ENCODE measurements around the gene FLT4. TPM values are rescaled to one million over a fixed set of nuclear protein-coding genes. Genes with fewer than 3 reads are reported as not detected.

The FLT4 gene
- total RNA-seq, 1 experiment from 2014 or later, result not detected

GRCh38 chr5:180623844-180624243 is 25.6 kb downstream of the FLT4 start:
- DNase-seq (no peak), ATAC-seq (no peak)
- Histone ChIP-seq H3K4me1 (ENCODE audit: insufficient read depth, low read length) (no peaks in the 10 kb centered on the region), H2AFZ (ENCODE audit: low read length) (no peak overlapping the region), H3K36me3 (ENCODE audit: low read depth, low read length) (no peaks in the 10 kb centered on the region), H4K20me1 (ENCODE audit: low read length) (no peaks in the 10 kb centered on the region), H3K27me3 (ENCODE audit: low read length) (peaks cover 22% of the 10 kb centered on the region), H3K4me2 (ENCODE audit: low read length) (no peak overlapping the region), H3F3A (ENCODE audit: low read length, unreplicated experiment) (no peaks in the 10 kb centered on the region), H3K27ac (ENCODE audit: low read length) (no peak overlapping the region), H3K9ac (ENCODE audit: low read length) (no peak overlapping the region), H3K4me3 (ENCODE audit: low read length) (no peak overlapping the region), H3K9me2 (replicated peaks; ENCODE audit: low read length) (no peaks in the 10 kb centered on the region), H3K79me2 (ENCODE audit: low read length) (no peaks in the 10 kb centered on the region), H3K9me3 (ENCODE audit: low read length) (no peaks in the 10 kb centered on the region)
- POLR2A ChIA-PET (ENCODE audit: unreplicated experiment), result no interaction called here
- TF ChIP-seq EZH2 (IDR thresholded peaks at IDR 0.05; ENCODE audit: low read length, unreplicated experiment), result no peak
- TF ChIP-seq EZH2phosphoT487 (IDR thresholded peaks at IDR 0.05; ENCODE audit: borderline replicate concordance, low read length), result no peak
- no peak for TF ChIP-seq CTCF (conservative IDR thresholded peaks at IDR 0.05; ENCODE audit: low read depth, low read length)
- intact Hi-C loops (cut with micrococcal nuclease), result no loop called here
- CTCF ChIA-PET, result no interaction called here
- BruUV-seq (replicated peaks), result no TSS peak

- ATAC-seq (no peak), DNase-seq (no peak)
- Histone ChIP-seq H2AFZ (ENCODE audit: low read length) (no peak overlapping the region), H3K27me3 (ENCODE audit: low read length) (peaks cover 26% of the 10 kb centered on the region), H3K4me2 (ENCODE audit: low read length) (no peak overlapping the region), H3K4me3 (ENCODE audit: low read length) (no peak overlapping the region), H3F3A (ENCODE audit: low read length, unreplicated experiment) (no peaks in the 10 kb centered on the region), H4K20me1 (ENCODE audit: low read length) (no peaks in the 10 kb centered on the region), H3K79me2 (ENCODE audit: low read length) (no peaks in the 10 kb centered on the region), H3K27ac (ENCODE audit: low read length) (no peak overlapping the region), H3K36me3 (ENCODE audit: low read depth, low read length) (no peaks in the 10 kb centered on the region), H3K9me2 (replicated peaks; ENCODE audit: low read length) (no peaks in the 10 kb centered on the region), H3K9ac (ENCODE audit: low read length) (no peak overlapping the region), H3K9me3 (ENCODE audit: low read length) (no peaks in the 10 kb centered on the region), H3K4me1 (ENCODE audit: insufficient read depth, low read length) (no peaks in the 10 kb centered on the region)
- POLR2A ChIA-PET (ENCODE audit: unreplicated experiment), result no interaction called here
- TF ChIP-seq EZH2phosphoT487 (IDR thresholded peaks at IDR 0.05; ENCODE audit: borderline replicate concordance, low read length) (no peak), CTCF (conservative IDR thresholded peaks at IDR 0.05; ENCODE audit: low read depth, low read length) (no peak), EZH2 (IDR thresholded peaks at IDR 0.05; ENCODE audit: low read length, unreplicated experiment) (no peak)
- intact Hi-C loops (cut with micrococcal nuclease), result no loop called here
- no TSS peak for BruUV-seq (replicated peaks)
- CTCF ChIA-PET, result no interaction called here
Measured at GRCh38 chr5:180623411-180623834, 26.0 kb downstream of the FLT4 start.

GRCh38 chr5:180622910-180623309 is 26.5 kb downstream of the FLT4 start:
- DNase-seq (no peak), ATAC-seq (no peak)
- Histone ChIP-seq H3K27me3 (ENCODE audit: low read length) (peaks cover 28% of the 10 kb centered on the region), H3K4me1 (ENCODE audit: insufficient read depth, low read length) (no peaks in the 10 kb centered on the region), H3K9ac (ENCODE audit: low read length) (no peak overlapping the region), H3K79me2 (ENCODE audit: low read length) (no peaks in the 10 kb centered on the region), H3K9me2 (replicated peaks; ENCODE audit: low read length) (no peaks in the 10 kb centered on the region), H2AFZ (ENCODE audit: low read length) (no peak overlapping the region), H3K9me3 (ENCODE audit: low read length) (no peaks in the 10 kb centered on the region), H3K36me3 (ENCODE audit: low read depth, low read length) (no peaks in the 10 kb centered on the region), H3K4me2 (ENCODE audit: low read length) (no peak overlapping the region), H4K20me1 (ENCODE audit: low read length) (no peaks in the 10 kb centered on the region), H3K4me3 (ENCODE audit: low read length) (no peak overlapping the region), H3K27ac (ENCODE audit: low read length) (no peak overlapping the region), H3F3A (ENCODE audit: low read length, unreplicated experiment) (no peaks in the 10 kb centered on the region)
- no TSS peak for BruUV-seq (replicated peaks)
- CTCF ChIA-PET, result no interaction called here
- TF ChIP-seq EZH2 (IDR thresholded peaks at IDR 0.05; ENCODE audit: low read length, unreplicated experiment) (no peak), CTCF (conservative IDR thresholded peaks at IDR 0.05; ENCODE audit: low read depth, low read length) (no peak), EZH2phosphoT487 (IDR thresholded peaks at IDR 0.05; ENCODE audit: borderline replicate concordance, low read length) (no peak)
- POLR2A ChIA-PET (ENCODE audit: unreplicated experiment), result no interaction called here
- intact Hi-C loops (cut with micrococcal nuclease), result no loop called here

Data from PC-3 (cell line).